Hepatocyte (in vitro differentiated cells): Measurements from ENCODE around the gene PTPRK.

Experiments
- CTCF ChIP-seq: fragments of 200-600 bp; sonication (generic); IDR thresholded peaks from 2 replicates; pipeline ENCODE4 v1.5.1; 2016; ENCODE audit warnings: antibody characterized with exemption, mild to moderate bottlenecking; ENCODE audit not compliant: poor library complexity
- EZH2 ChIP-seq: fragments of 200-600 bp; sonication (generic); IDR thresholded peaks from 2 replicates; pipeline ENCODE4 v1.6.1; 2016; ENCODE audit warnings: antibody characterized with exemption, mild to moderate bottlenecking, borderline replicate concordance
- EZH2phosphoT487 ChIP-seq: fragments of 200-600 bp; sonication (generic); IDR thresholded peaks from one replicate; pipeline ENCODE4 v1.6.1; 2018; ENCODE audit warnings: antibody characterized with exemption, mild to moderate bottlenecking, low read depth, moderate library complexity; ENCODE audit not compliant: unreplicated experiment, severe bottlenecking

GRCh38 chr6:127971945-127972391 lies 548.4 kb downstream of the PTPRK start:
- TF ChIP-seq CTCF (no peak), EZH2phosphoT487 (no peak), EZH2 (no peak)
